B cell (primary cell): ENCODE results near the gene PELI2. TPM values are rescaled to one million over a fixed set of nuclear protein-coding genes. Genes with fewer than 3 reads are reported as not detected.

ENCODE experiments used
- ATAC-seq: fragments of 200-7000 bp; cut with Tn5 transposase; one replicate; pipeline ENCODE4 v1.10.0; 2021; ENCODE audit warnings: low read depth, mild to moderate bottlenecking, moderate number of reproducible peaks, moderate library complexity
- CTCF ChIA-PET: fragments of 350-600 bp; sonication (Branson Sonifier 250); formaldehyde crosslinking; loops from one replicate; lab custom pipeline; 2021; ENCODE audit warnings: antibody characterized with exemption, inconsistent platforms; lab: Charles Lee
- POLR2A ChIA-PET: fragments of 350-600 bp; sonication (Branson Sonifier 250); formaldehyde crosslinking; loops from one replicate; lab custom pipeline; 2021; ENCODE audit warnings: antibody characterized with exemption; lab: Charles Lee
- DNase-seq: peaks from one replicate; pipeline ENCODE4 v3.0.0; 2013
- H2AFZ ChIP-seq: 2 replicates; pipeline ENCODE4 v1.6.1; 2012; ENCODE audit warnings: mild to moderate bottlenecking, low read depth, low read length; ENCODE audit not compliant: insufficient read depth, poor library complexity, severe bottlenecking
- H3K27ac ChIP-seq, 2 donors: 1 replicate in 1 of 2; 2 replicates in 1 of 2; pipeline ENCODE4 v1.5.1; 2012 to 2013; ENCODE audit warnings: low read length in 2 of 2, mild to moderate bottlenecking in 2 of 2, moderate library complexity in 1 of 2
- H3K27me3 ChIP-seq, 4 experiments: fragments of 200-600 bp in 1 of 4; sonication (generic) in 1 of 4; replicated peaks in 1 of 4; 1 replicate in 2 of 4; 2 replicates in 2 of 4; pipeline versions ENCODE4 v1.6.1 to v1.7.0; 2013 to 2016; ENCODE audit warnings: low read length in 3 of 4, mild to moderate bottlenecking in 2 of 4, mixed read lengths in 1 of 4, moderate library complexity in 1 of 4; ENCODE audit not compliant: insufficient read depth in 4 of 4, control insufficient read depth in 3 of 4; ENCODE audit errors: control extremely low read depth in 1 of 4
- H3K36me3 ChIP-seq, 2 experiments: replicated peaks in 1 of 2; 1 replicate in 1 of 2; 2 replicates in 1 of 2; pipeline versions ENCODE4 v1.6.1 to v1.7.1; 2013; ENCODE audit warnings: low read length in 1 of 2; ENCODE audit not compliant: insufficient read depth in 2 of 2, control insufficient read depth in 1 of 2; ENCODE audit errors: control extremely low read depth in 1 of 2, extremely low read depth in 1 of 2
- H3K4me1 ChIP-seq, 2 donors: fragments of 200-600 bp in 1 of 2; sonication (generic) in 1 of 2; 1 replicate in 1 of 2; 2 replicates in 1 of 2; pipeline versions ENCODE4 v1.5.1 to v1.6.1; 2013 to 2017; ENCODE audit warnings: low read length in 2 of 2; ENCODE audit not compliant: control insufficient read depth in 2 of 2, insufficient read depth in 2 of 2
- H3K4me2 ChIP-seq: replicated peaks from 2 replicates; pipeline ENCODE3; 2012; ENCODE audit warnings: mild to moderate bottlenecking, low read depth, low read length; ENCODE audit not compliant: poor library complexity, severe bottlenecking
- H3K4me3 ChIP-seq, 5 experiments: fragments of 200-600 bp in 1 of 5; sonication (generic) in 1 of 5; 1 replicate in 3 of 5; 2 replicates in 2 of 5; pipeline versions ENCODE4 v1.5.1 to v1.7.0; 2011 to 2016; ENCODE audit warnings: low read length in 4 of 5, mild to moderate bottlenecking in 4 of 5, low read depth in 2 of 5, control low read depth in 1 of 5, moderate library complexity in 1 of 5; ENCODE audit not compliant: insufficient read depth in 1 of 5; ENCODE audit errors: control extremely low read depth in 1 of 5, extremely low read depth in 1 of 5
- H3K79me2 ChIP-seq: fragments of 200-600 bp; sonication (generic); one replicate; pipeline ENCODE4 v1.6.0; 2016; ENCODE audit warnings: low read length; ENCODE audit not compliant: control insufficient read depth, insufficient read depth
- H3K9ac ChIP-seq: fragments of 200-600 bp; sonication (generic); 2 replicates; pipeline ENCODE4 v1.6.1; 2017; ENCODE audit warnings: mild to moderate bottlenecking, low read length, moderate library complexity
- H3K9me3 ChIP-seq, 3 donors: one replicate each; pipeline versions ENCODE4 v1.6.1 to v1.7.1; 2013; ENCODE audit warnings: low read length in 2 of 3; ENCODE audit not compliant: control insufficient read depth in 2 of 3, insufficient read depth in 1 of 3; ENCODE audit errors: control extremely low read depth in 1 of 3
- H4K20me1 ChIP-seq: 2 replicates; pipeline ENCODE4 v1.6.0; 2012; ENCODE audit warnings: mild to moderate bottlenecking, low read length; ENCODE audit not compliant: insufficient read depth, control insufficient read depth, poor library complexity, severe bottlenecking
- H3K27ac Mint-ChIP-seq: one replicate; pipeline ENCODE4 v1.8.0; 2021; ENCODE audit warnings: mixed read lengths
- H3K27me3 Mint-ChIP-seq: one replicate; pipeline ENCODE4 v1.8.0; 2021; ENCODE audit warnings: mixed read lengths
- H3K4me1 Mint-ChIP-seq: one replicate; pipeline ENCODE4 v1.8.0; 2021; ENCODE audit warnings: mixed read lengths
- H3K4me3 Mint-ChIP-seq: one replicate; pipeline ENCODE4 v1.8.0; 2021; ENCODE audit warnings: mixed read lengths
- H3K9me3 Mint-ChIP-seq: one replicate; pipeline ENCODE4 v1.8.0; 2022; ENCODE audit warnings: mixed read lengths; ENCODE audit not compliant: insufficient read depth
- EZH2 ChIP-seq: IDR thresholded peaks from 2 replicates; pipeline ENCODE4 v1.6.1; 2012; ENCODE audit warnings: borderline replicate concordance, low read depth, mild to moderate bottlenecking, moderate library complexity, low read length; ENCODE audit not compliant: insufficient read depth, poor library complexity, severe bottlenecking
- WGBS: methylation state at CpG from one replicate; pipeline ENCODE4 v1.1.5; 2013; ENCODE audit warnings: missing lambda C conversion rate; ENCODE audit not compliant: insufficient coverage; 5-methylcytosine and 5-hydroxymethylcytosine counted together
- intact Hi-C: fragments of 100-400 bp; cut with micrococcal nuclease; formaldehyde crosslinking; loops from one replicate; pipeline ENCODE4 v1.10.0; 2022
- polyA plus RNA-seq: library from polyadenylated mRNA; depleted of rRNA; stranded (reverse); fragments of >200 nt; gene quantifications from 2 replicates; pipeline ENCODE4 v1.2.3, GENCODE V29; 2012
- total RNA-seq, 2 donors: library from RNA; stranded (reverse); fragments of 120-200 nt in 1 of 2; gene quantifications; 1 replicate in 1 of 2; 2 replicates in 1 of 2; pipeline versions ENCODE4 v1.2.3 to v1.2.4, GENCODE V29; 2013 to 2022
- TF ChIP-seq, protein P1 (sequence below): fragments of 200-600 bp; IDR thresholded peaks from one replicate; pipeline ENCODE4 v1.8.0; 2022; ENCODE audit warnings: antibody characterized with exemption, mild to moderate bottlenecking

PELI2 gene
- total and polyA plus RNA-seq, 2 donors (not counting 1 experiment from before 2014, with no cell fraction given), result 5.7 to 13.4 TPM

DNA sequence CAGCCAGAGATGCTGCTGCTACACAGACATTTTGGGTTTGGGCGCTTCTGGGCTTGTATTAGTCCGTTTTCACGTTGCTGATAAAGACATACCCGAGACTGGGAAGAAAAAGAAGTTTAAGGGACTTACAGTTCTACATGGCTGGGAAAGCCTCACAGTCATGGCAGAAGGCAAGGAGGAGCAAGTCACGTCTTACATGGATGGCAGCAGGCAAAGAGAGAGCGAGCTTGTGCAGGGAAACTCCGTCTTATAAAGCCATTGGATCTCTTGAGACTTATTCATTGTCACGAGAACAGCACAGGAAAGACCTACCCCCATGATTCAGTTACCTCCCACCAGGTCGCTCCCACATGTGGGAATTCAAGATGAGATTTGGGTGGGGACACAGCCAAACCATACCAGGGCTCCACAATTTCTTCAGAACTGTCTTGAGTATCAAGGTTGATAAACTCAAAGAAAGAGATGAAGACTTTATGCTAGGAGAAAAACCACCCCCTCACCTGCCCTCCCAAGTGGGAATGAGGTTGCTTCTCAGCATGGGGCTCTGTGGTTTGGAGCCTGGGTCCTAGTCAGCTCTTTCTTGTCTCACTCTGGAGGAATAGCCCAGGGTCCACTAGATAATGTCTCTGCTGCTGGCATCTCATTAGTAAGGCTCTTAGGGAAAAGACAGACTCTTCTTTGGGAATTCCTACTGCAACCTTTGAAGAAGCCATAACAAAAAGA lies 200.3 kb downstream of the PELI2 start:
- Mint-ChIP-seq H3K9me3 (no peaks in the 10 kb centered on the region), H3K4me3 (no peak overlapping the region), H3K4me1 (no peaks in the 10 kb centered on the region), H3K27ac (no peak overlapping the region), H3K27me3 (no peaks in the 10 kb centered on the region)
- Histone ChIP-seq H3K4me3 (no peak overlapping the region), H4K20me1 (no peaks in the 10 kb centered on the region), H3K4me2 (no peak overlapping the region), H3K36me3 (no peaks in the 10 kb centered on the region), H3K27ac (no peak overlapping the region), H3K9ac (no peak overlapping the region), H3K9me3 (peaks cover 0 to 4% (median 0%) of the 10 kb centered on the region in 3 donors), H3K4me1 (no peaks in the 10 kb centered on the region), H2AFZ (no peak overlapping the region), H3K79me2 (no peaks in the 10 kb centered on the region), H3K27me3 (no peaks in the 10 kb centered on the region)
- no peak for DNase-seq
- ChIA-PET POLR2A (no interaction called here), CTCF (interaction anchor here (0.7 to 1.2 kb wide), 2 partner anchors 22 to 250 kb away, joined by 3 to 5 read pairs; no protein-coding TSS in a partner anchor)
- intact Hi-C loops, result no loop called here
- ATAC-seq, result no peak
- WGBS, result 88% methylated on average over 7 of the region's 9 CpGs
- TF ChIP-seq, protein P1, sequence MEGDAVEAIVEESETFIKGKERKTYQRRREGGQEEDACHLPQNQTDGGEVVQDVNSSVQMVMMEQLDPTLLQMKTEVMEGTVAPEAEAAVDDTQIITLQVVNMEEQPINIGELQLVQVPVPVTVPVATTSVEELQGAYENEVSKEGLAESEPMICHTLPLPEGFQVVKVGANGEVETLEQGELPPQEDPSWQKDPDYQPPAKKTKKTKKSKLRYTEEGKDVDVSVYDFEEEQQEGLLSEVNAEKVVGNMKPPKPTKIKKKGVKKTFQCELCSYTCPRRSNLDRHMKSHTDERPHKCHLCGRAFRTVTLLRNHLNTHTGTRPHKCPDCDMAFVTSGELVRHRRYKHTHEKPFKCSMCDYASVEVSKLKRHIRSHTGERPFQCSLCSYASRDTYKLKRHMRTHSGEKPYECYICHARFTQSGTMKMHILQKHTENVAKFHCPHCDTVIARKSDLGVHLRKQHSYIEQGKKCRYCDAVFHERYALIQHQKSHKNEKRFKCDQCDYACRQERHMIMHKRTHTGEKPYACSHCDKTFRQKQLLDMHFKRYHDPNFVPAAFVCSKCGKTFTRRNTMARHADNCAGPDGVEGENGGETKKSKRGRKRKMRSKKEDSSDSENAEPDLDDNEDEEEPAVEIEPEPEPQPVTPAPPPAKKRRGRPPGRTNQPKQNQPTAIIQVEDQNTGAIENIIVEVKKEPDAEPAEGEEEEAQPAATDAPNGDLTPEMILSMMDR, result no peak
- TF ChIP-seq EZH2, result no peak

DNA sequence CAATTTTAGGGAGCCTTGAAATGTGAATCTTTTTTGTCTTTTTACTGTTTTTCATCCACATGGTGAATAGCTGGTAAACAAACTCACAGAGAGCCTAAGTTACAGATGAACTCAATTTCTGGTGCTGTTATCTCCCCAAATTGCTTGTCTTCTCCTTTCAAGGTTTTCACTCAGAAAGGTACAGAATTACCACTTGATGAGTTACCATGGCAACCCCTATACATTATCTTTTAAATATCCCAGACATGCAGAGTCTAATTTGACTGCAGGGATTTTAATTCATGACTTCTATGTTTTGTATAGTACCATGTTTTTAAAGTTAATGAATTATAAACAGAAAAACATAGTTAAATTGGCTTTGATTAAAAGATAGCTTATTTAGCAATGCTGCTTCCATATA lies 203.7 kb downstream of the PELI2 start:
- no peaks in the 10 kb centered on the region for H4K20me1 ChIP-seq
- H3K9me3 ChIP-seq, result no peaks in the 10 kb centered on the region
- H3K36me3 ChIP-seq, result no peaks in the 10 kb centered on the region
- H3K27me3 Mint-ChIP-seq, result no peaks in the 10 kb centered on the region
- DNase-seq (no peak), ATAC-seq (no peak)
- no peak overlapping the region for H3K4me2 ChIP-seq
- H3K79me2 ChIP-seq, result no peaks in the 10 kb centered on the region
- H3K27ac Mint-ChIP-seq, result no peak overlapping the region
- H3K9me3 Mint-ChIP-seq, result no peaks in the 10 kb centered on the region
- ChIA-PET CTCF (no interaction called here), POLR2A (no interaction called here)
- H3K4me3 Mint-ChIP-seq, result no peak overlapping the region
- TF ChIP-seq EZH2, result no peak
- TF ChIP-seq, protein P1, result no peak
- intact Hi-C loops, result no loop called here
- no peaks in the 10 kb centered on the region for H3K4me1 ChIP-seq
- H3K9ac ChIP-seq, result no peak overlapping the region
- no peak overlapping the region for H3K4me3 ChIP-seq
- H3K4me1 Mint-ChIP-seq, result no peaks in the 10 kb centered on the region
- H3K27ac ChIP-seq, result no peak overlapping the region
- no peaks in the 10 kb centered on the region for H3K27me3 ChIP-seq
- no peak overlapping the region for H2AFZ ChIP-seq
